Osteocyte (in vitro differentiated cells): ENCODE results near the gene NT5E. TPM values are rescaled to one million over a fixed set of nuclear protein-coding genes. Genes with fewer than 3 reads are reported as not detected.

Experiments
- DNase-seq: peaks from one replicate; pipeline ENCODE4 v3.0.0; 2021; ENCODE audit warnings: mixed read lengths; ENCODE audit not compliant: unreplicated experiment; ENCODE audit errors: extremely low spot score
- H3K27ac Mint-ChIP-seq: one replicate; pipeline ENCODE4 v1.8.0; 2021; ENCODE audit warnings: mild to moderate bottlenecking, mixed read lengths; ENCODE audit not compliant: unreplicated experiment
- H3K27me3 Mint-ChIP-seq: one replicate; pipeline ENCODE4 v1.8.0; 2021; ENCODE audit warnings: mixed read lengths; ENCODE audit not compliant: unreplicated experiment
- H3K36me3 Mint-ChIP-seq: one replicate; pipeline ENCODE4 v1.8.0; 2021; ENCODE audit warnings: mixed read lengths; ENCODE audit not compliant: unreplicated experiment
- H3K4me1 Mint-ChIP-seq: one replicate; pipeline ENCODE4 v1.8.0; 2021; ENCODE audit warnings: mixed read lengths; ENCODE audit not compliant: unreplicated experiment
- H3K4me3 Mint-ChIP-seq: one replicate; pipeline ENCODE4 v1.8.0; 2021; ENCODE audit warnings: mild to moderate bottlenecking, moderate library complexity, mixed read lengths; ENCODE audit not compliant: unreplicated experiment
- H3K9me3 Mint-ChIP-seq: one replicate; pipeline ENCODE4 v1.8.0; 2021; ENCODE audit warnings: mixed read lengths; ENCODE audit not compliant: unreplicated experiment
- total RNA-seq: library from RNA; stranded (reverse); gene quantifications from 2 replicates; pipeline ENCODE4 v1.2.1, GENCODE V29; 2021
- TF ChIP-seq, protein P1 (sequence below): fragments of 200-600 bp; sonication (generic); IDR thresholded peaks from 2 replicates; pipeline ENCODE4 v1.5.0; 2021; ENCODE audit warnings: antibody characterized with exemption, mild to moderate bottlenecking, moderate library complexity

NT5E gene
- total RNA-seq, 1 donor from 2014 or later = 197 TPM

- no peak for DNase-seq
- Mint-ChIP-seq H3K27ac (peak overlapping the region; percentile 0), H3K4me1 (peaks cover 20% of the 10 kb centered on the region), H3K9me3 (peaks cover 4% of the 10 kb centered on the region), H3K36me3 (peaks cover 67% of the 10 kb centered on the region), H3K4me3 (no peak overlapping the region), H3K27me3 (no peaks in the 10 kb centered on the region)
- TF ChIP-seq, protein P1, sequence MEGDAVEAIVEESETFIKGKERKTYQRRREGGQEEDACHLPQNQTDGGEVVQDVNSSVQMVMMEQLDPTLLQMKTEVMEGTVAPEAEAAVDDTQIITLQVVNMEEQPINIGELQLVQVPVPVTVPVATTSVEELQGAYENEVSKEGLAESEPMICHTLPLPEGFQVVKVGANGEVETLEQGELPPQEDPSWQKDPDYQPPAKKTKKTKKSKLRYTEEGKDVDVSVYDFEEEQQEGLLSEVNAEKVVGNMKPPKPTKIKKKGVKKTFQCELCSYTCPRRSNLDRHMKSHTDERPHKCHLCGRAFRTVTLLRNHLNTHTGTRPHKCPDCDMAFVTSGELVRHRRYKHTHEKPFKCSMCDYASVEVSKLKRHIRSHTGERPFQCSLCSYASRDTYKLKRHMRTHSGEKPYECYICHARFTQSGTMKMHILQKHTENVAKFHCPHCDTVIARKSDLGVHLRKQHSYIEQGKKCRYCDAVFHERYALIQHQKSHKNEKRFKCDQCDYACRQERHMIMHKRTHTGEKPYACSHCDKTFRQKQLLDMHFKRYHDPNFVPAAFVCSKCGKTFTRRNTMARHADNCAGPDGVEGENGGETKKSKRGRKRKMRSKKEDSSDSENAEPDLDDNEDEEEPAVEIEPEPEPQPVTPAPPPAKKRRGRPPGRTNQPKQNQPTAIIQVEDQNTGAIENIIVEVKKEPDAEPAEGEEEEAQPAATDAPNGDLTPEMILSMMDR = no peak
These were observed 45.0 kb downstream of the NT5E start for GRCh38 chr6:85494547-85495536.

DNA sequence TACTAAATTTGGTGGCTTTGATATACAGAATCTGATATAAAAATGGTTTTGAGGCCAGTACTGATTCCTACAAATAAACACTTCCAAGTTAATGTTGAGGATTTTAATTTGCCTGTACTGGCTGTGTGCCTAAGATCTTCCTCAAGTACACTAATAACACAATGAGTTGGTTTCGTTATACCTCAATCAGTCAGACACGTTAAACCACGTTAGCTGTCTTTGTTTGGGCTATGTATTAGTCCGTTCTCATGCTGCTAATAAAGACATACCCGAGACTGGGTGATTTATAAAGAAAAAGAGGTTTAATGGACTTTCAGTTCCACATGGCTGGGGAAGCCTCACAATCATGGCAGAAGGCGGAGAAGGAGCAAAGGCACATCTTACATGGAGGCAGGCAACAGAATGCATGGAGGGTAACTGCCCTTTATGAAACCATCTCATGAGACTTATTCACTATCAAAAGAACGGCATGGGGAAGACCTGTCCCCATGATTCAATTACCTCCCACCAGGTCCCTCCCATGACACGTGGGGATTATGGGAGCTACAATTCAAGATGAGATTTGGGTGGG is 46.2 kb downstream of the NT5E start:
- peaks cover 4% of the 10 kb centered on the region for H3K9me3 Mint-ChIP-seq
- no peaks in the 10 kb centered on the region for H3K27me3 Mint-ChIP-seq
- no peak overlapping the region for H3K4me3 Mint-ChIP-seq
- H3K4me1 Mint-ChIP-seq = peaks cover 20% of the 10 kb centered on the region
- H3K27ac Mint-ChIP-seq = no peak overlapping the region
- peaks cover 61% of the 10 kb centered on the region for H3K36me3 Mint-ChIP-seq
- DNase-seq = no peak
- TF ChIP-seq, protein P1 = no peak

GRCh38 chr6:85496856-85497255 is 47.0 kb downstream of the NT5E start:
- H3K4me3 Mint-ChIP-seq = no peak overlapping the region
- no peak overlapping the region for H3K27ac Mint-ChIP-seq
- no peak for DNase-seq
- H3K36me3 Mint-ChIP-seq = peaks cover 55% of the 10 kb centered on the region
- no peaks in the 10 kb centered on the region for H3K27me3 Mint-ChIP-seq
- peaks cover 4% of the 10 kb centered on the region for H3K9me3 Mint-ChIP-seq
- peaks cover 20% of the 10 kb centered on the region for H3K4me1 Mint-ChIP-seq
- TF ChIP-seq, protein P1 = no peak

DNA sequence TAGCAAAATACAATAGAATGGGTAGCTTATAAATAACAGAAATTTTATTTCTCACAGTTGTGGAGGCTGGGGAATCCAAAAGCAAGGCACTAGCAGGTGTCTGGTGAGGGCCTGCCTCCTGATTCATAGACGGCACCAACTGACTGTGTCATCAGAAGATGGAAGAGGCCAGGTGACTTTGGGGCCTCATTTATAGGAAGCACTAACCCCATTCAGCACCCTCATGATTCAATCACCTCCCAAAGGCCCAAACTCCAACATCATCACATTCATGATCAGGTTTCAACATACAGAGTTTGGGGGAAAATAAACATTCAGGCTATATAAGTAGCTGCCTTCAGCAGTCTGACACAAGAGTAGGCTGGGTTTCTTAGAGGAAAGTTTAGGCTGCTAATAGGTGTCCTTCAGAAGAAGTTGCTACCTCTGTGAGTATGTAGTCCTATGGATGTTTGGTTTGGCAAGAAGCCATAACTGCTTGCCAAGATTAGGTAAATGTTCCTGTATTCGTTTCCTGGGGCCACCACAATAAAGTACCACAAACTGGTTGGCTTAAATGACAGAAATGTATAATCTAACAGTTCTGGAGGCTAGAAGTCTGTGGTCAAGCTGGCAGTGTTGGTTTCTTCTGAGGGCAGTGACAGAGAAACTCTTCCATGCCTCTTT is 48.8 kb downstream of the NT5E start:
- Mint-ChIP-seq H3K36me3 (peaks cover 45% of the 10 kb centered on the region), H3K27ac (no peak overlapping the region), H3K4me3 (no peak overlapping the region), H3K9me3 (peaks cover 4% of the 10 kb centered on the region), H3K27me3 (no peaks in the 10 kb centered on the region), H3K4me1 (peaks cover 20% of the 10 kb centered on the region)
- TF ChIP-seq, protein P1 = no peak
- no peak for DNase-seq
